OCI-LY1 (cell line): ENCODE measurements around the gene STEAP2.

Experiments used
- CTCF ChIP-seq: fragments of 200-600 bp; sonication (generic), shearing (Covaris generic); IDR thresholded peaks from 2 replicates; pipeline ENCODE4 v1.5.1; 2017; ENCODE audit warnings: mild to moderate bottlenecking, antibody characterized with exemption, low read length, moderate library complexity, mixed read lengths
- EZH2 ChIP-seq: fragments of 200-600 bp; sonication (generic), shearing (Covaris generic); IDR thresholded peaks from 2 replicates; pipeline ENCODE4 v1.8.0; 2017; ENCODE audit warnings: borderline replicate concordance, mixed run types, mild to moderate bottlenecking, antibody characterized with exemption, low read length, moderate library complexity, mixed read lengths

DNA sequence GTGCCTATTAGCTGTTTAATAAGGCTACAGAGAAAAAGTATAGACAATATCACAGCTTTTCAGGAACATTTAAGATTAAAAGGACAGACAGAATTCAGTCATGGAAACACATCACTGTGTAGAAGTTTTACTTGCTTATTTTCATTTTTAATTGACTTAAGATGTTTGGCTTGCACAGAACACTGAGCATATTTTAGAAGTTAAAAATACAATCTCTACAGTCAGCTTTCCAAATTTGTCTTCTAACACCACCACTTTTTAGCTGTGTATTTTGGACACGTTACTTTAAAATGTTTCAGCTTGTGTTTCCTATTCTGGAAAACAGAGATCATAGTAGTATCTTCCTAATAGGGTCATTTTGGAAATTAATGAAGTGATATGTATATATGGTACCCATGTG lies 45.2 kb downstream of the STEAP2 start:
- TF ChIP-seq CTCF (no peak), EZH2 (no peak)
